CD14-positive monocyte (primary cell): Measurements from ENCODE around the gene SRGAP1. TPM values are rescaled to one million over a fixed set of nuclear protein-coding genes. Genes with fewer than 3 reads are reported as not detected.

ENCODE experiments used
- DNase-seq, 3 donors: peaks; one replicate each; pipeline ENCODE4 v3.0.0-alpha.2; 2011 to 2022
- H2AFZ ChIP-seq: 2 replicates; pipeline ENCODE4 v1.6.0; 2012; ENCODE audit warnings: mild to moderate bottlenecking, low read depth, low read length, inconsistent platforms; ENCODE audit not compliant: insufficient read depth, poor library complexity, severe bottlenecking
- H3K27ac ChIP-seq, 2 donors: 1 replicate in 1 of 2; 2 replicates in 1 of 2; pipeline ENCODE4 v1.5.1; 2012 to 2013; ENCODE audit warnings: low read length in 2 of 2, control low read depth in 1 of 2, inconsistent platforms in 1 of 2, low read depth in 1 of 2, mild to moderate bottlenecking in 1 of 2
- H3K27me3 ChIP-seq, 2 donors: one replicate each; pipeline versions ENCODE4 v1.6.0 to v1.6.1; 2011 to 2013; ENCODE audit warnings: low read length in 2 of 2; ENCODE audit not compliant: control insufficient read depth in 2 of 2, insufficient read depth in 2 of 2
- H3K36me3 ChIP-seq, 2 donors: replicated peaks in 1 of 2; 1 replicate in 1 of 2; 2 replicates in 1 of 2; pipeline versions ENCODE4 v1.5.1 to v1.6.1; 2012 to 2013; ENCODE audit warnings: low read length in 2 of 2, control low read depth in 1 of 2, inconsistent platforms in 1 of 2, mild to moderate bottlenecking in 1 of 2; ENCODE audit not compliant: insufficient read depth in 2 of 2, control insufficient read depth in 1 of 2
- H3K4me1 ChIP-seq, 2 donors: 1 replicate in 1 of 2; 2 replicates in 1 of 2; pipeline versions ENCODE4 v1.5.1 to v1.6.1; 2012 to 2013; ENCODE audit warnings: low read length in 2 of 2, control low read depth in 1 of 2, inconsistent platforms in 1 of 2, mild to moderate bottlenecking in 1 of 2, moderate library complexity in 1 of 2; ENCODE audit not compliant: insufficient read depth in 2 of 2, control insufficient read depth in 1 of 2
- H3K4me2 ChIP-seq: replicated peaks from 2 replicates; pipeline ENCODE3; 2012; ENCODE audit warnings: low read length, moderate library complexity, mild to moderate bottlenecking; ENCODE audit not compliant: poor library complexity, severe bottlenecking; ENCODE audit errors: extremely low read depth
- H3K4me3 ChIP-seq, 3 experiments: fragments of 200-600 bp in 1 of 3; sonication (generic) in 1 of 3; replicated peaks in 1 of 3; 1 replicate in 2 of 3; 2 replicates in 1 of 3; pipeline ENCODE4 v1.5.1; 2011 to 2013; ENCODE audit warnings: low read length in 3 of 3, mild to moderate bottlenecking in 3 of 3, control low read depth in 2 of 3, low read depth in 2 of 3, inconsistent platforms in 1 of 3, moderate library complexity in 1 of 3
- H3K79me2 ChIP-seq: 2 replicates; pipeline ENCODE4 v1.6.0; 2012; ENCODE audit warnings: mild to moderate bottlenecking, control low read depth, inconsistent platforms, low read length, moderate library complexity; ENCODE audit not compliant: insufficient read depth
- H3K9ac ChIP-seq: 2 replicates; pipeline ENCODE4 v1.6.0; 2017; ENCODE audit warnings: low read length, mild to moderate bottlenecking; ENCODE audit not compliant: insufficient read depth, poor library complexity, severe bottlenecking
- H3K9me3 ChIP-seq, 2 donors: replicated peaks in 1 of 2; 1 replicate in 1 of 2; 2 replicates in 1 of 2; pipeline versions ENCODE4 v1.5.1 to v1.6.1; 2012 to 2013; ENCODE audit warnings: low read length in 2 of 2, control low read depth in 1 of 2; ENCODE audit not compliant: control insufficient read depth in 1 of 2, insufficient read depth in 1 of 2
- H4K20me1 ChIP-seq: 2 replicates; pipeline ENCODE4 v1.6.0; 2012; ENCODE audit warnings: mild to moderate bottlenecking, low read length, control low read depth, moderate library complexity; ENCODE audit not compliant: insufficient read depth
- H3K27ac Mint-ChIP-seq, 7 donors: one replicate each; pipeline ENCODE4 v1.8.0; 2020; ENCODE audit warnings: mild to moderate bottlenecking in 7 of 7, mixed read lengths in 7 of 7, moderate library complexity in 6 of 7, inconsistent platforms in 2 of 7
- H3K27me3 Mint-ChIP-seq, 3 donors: one replicate each; pipeline ENCODE4 v1.8.0; 2021 to 2022; ENCODE audit warnings: low read depth in 3 of 3, mild to moderate bottlenecking in 3 of 3, mixed read lengths in 3 of 3, moderate library complexity in 3 of 3, inconsistent platforms in 1 of 3
- H3K36me3 Mint-ChIP-seq, 2 donors: one replicate each; pipeline ENCODE4 v1.8.0; 2020; ENCODE audit warnings: mixed read lengths in 2 of 2, inconsistent platforms in 1 of 2, mild to moderate bottlenecking in 1 of 2
- H3K4me1 Mint-ChIP-seq: one replicate; pipeline ENCODE4 v1.8.0; 2020; ENCODE audit warnings: mild to moderate bottlenecking, mixed read lengths
- H3K4me3 Mint-ChIP-seq, 2 donors: one replicate each; pipeline ENCODE4 v1.8.0; 2020; ENCODE audit warnings: mild to moderate bottlenecking in 2 of 2, mixed read lengths in 2 of 2, moderate library complexity in 1 of 2
- H3K9me3 Mint-ChIP-seq, 7 donors: one replicate each; pipeline ENCODE4 v1.8.0; 2020 to 2022; ENCODE audit warnings: mixed read lengths in 7 of 7, mild to moderate bottlenecking in 6 of 7, moderate library complexity in 6 of 7, inconsistent platforms in 2 of 7
- WGBS: methylation state at CpG from one replicate; pipeline ENCODE4 v1.1.5; 2013; ENCODE audit warnings: missing lambda C conversion rate; ENCODE audit not compliant: insufficient coverage; 5-methylcytosine and 5-hydroxymethylcytosine counted together
- intact Hi-C, 2 donors: fragments of 100-400 bp; cut with micrococcal nuclease; formaldehyde crosslinking; loops; one replicate each; pipeline versions ENCODE4 v1.15.0 to v1.15.1; 2023
- polyA plus RNA-seq, 3 donors: library from polyadenylated mRNA; depleted of rRNA in 1 of 3; unstranded in 2 of 3; stranded (reverse) in 1 of 3; fragments of 300-500 nt in 2 of 3; fragments of >200 nt in 1 of 3; fragmentation: Illumina TruSeq in 2 of 3; gene quantifications; 1 replicate in 2 of 3; 2 replicates in 1 of 3; pipeline ENCODE4 v1.2.3, GENCODE V29; 2012 to 2021
- TF ChIP-seq, protein P1 (sequence below): fragments of 200-600 bp; IDR thresholded peaks from one replicate; pipeline ENCODE4 v1.8.0; 2022; ENCODE audit warnings: antibody characterized with exemption, mild to moderate bottlenecking

SRGAP1 gene
- polyA plus RNA-seq, 3 donors = 0.05 to 0.52 (median 0.07) TPM

DNA sequence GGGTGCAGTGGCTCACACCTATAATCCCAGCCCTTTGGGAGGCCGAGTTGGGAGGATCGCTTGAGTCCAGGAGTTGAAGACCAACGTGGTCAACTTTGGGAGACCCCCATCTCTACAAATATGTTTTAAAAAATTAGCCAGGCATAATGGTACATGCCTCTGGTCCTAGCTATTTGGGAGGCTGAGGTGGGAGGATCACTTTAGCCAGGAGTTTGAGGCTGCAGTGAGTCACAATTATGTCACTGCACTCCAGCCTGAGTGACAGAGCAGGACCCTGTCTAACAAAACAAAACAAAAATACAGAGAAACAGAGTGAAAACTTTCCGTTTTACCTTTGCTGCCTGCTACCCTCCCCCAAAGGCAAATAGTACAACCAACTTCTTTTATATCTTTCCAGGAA, 60.2 kb downstream of the SRGAP1 start:
- no peak for DNase-seq
- no peaks in the 10 kb centered on the region for H3K9me3 ChIP-seq
- intact Hi-C loops = no loop called here
- Mint-ChIP-seq H3K27ac (no peak overlapping the region), H3K4me3 (no peak overlapping the region), H3K9me3 (peaks cover 0 to 3% (median 2%) of the 10 kb centered on the region in 7 donors), H3K36me3 (peaks cover 0 to 2% of the 10 kb centered on the region in 2 donors), H3K27me3 (no peaks in the 10 kb centered on the region), H3K4me1 (peaks cover 10% of the 10 kb centered on the region)
- peaks cover 9 to 10% of the 10 kb centered on the region in 2 donors for H3K4me1 ChIP-seq
- H3K27me3 ChIP-seq = no peaks in the 10 kb centered on the region
- no peak overlapping the region for H3K4me2 ChIP-seq
- H3K4me3 ChIP-seq = no peak overlapping the region
- H4K20me1 ChIP-seq = no peaks in the 10 kb centered on the region
- no peak overlapping the region for H2AFZ ChIP-seq
- H3K79me2 ChIP-seq = no peaks in the 10 kb centered on the region
- H3K27ac ChIP-seq = no peak overlapping the region
- TF ChIP-seq, protein P1, sequence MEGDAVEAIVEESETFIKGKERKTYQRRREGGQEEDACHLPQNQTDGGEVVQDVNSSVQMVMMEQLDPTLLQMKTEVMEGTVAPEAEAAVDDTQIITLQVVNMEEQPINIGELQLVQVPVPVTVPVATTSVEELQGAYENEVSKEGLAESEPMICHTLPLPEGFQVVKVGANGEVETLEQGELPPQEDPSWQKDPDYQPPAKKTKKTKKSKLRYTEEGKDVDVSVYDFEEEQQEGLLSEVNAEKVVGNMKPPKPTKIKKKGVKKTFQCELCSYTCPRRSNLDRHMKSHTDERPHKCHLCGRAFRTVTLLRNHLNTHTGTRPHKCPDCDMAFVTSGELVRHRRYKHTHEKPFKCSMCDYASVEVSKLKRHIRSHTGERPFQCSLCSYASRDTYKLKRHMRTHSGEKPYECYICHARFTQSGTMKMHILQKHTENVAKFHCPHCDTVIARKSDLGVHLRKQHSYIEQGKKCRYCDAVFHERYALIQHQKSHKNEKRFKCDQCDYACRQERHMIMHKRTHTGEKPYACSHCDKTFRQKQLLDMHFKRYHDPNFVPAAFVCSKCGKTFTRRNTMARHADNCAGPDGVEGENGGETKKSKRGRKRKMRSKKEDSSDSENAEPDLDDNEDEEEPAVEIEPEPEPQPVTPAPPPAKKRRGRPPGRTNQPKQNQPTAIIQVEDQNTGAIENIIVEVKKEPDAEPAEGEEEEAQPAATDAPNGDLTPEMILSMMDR = no peak
- no CpG with 5 or more reads among the region's 4 CpGs for WGBS
- no peaks in the 10 kb centered on the region for H3K36me3 ChIP-seq
- H3K9ac ChIP-seq = no peak overlapping the region

DNA sequence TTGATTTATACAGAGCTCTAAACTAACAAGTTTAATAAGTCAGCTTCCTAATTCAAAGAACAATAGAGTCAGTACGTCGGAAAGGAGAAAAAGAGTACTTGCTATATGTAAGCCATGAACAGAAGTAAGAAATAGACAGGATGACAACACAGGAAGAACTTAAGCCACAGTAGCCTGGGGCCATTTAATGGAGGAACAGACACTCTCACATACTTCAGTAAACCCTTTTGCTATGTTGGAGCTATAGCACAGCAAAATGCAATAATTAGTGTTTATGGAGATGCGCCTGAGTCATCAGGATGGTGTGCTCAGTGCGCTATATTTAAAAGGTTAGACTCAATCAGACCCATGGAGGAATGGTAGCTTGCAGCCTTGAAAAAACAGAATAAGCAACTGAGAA, 61.0 kb downstream of the SRGAP1 start:
- peak overlapping the region; percentile 48 for H2AFZ ChIP-seq
- Mint-ChIP-seq H3K27ac (peak overlapping the region in 1 of 7 donors; percentile 47), H3K4me3 (no peak overlapping the region), H3K4me1 (peaks cover 10% of the 10 kb centered on the region), H3K9me3 (peaks cover 0 to 3% (median 2%) of the 10 kb centered on the region in 7 donors), H3K27me3 (no peaks in the 10 kb centered on the region), H3K36me3 (peaks cover 0 to 2% of the 10 kb centered on the region in 2 donors)
- H3K27me3 ChIP-seq = no peaks in the 10 kb centered on the region
- intact Hi-C loops = no loop called here
- 100% methylated on average over 1 of the region's 4 CpGs for WGBS
- H3K27ac ChIP-seq = no peak overlapping the region
- H3K4me1 ChIP-seq = peaks cover 9 to 10% of the 10 kb centered on the region in 2 donors
- H3K36me3 ChIP-seq = no peaks in the 10 kb centered on the region
- no peak overlapping the region for H3K4me2 ChIP-seq
- DNase-seq = no peak
- no peak overlapping the region for H3K9ac ChIP-seq
- no peaks in the 10 kb centered on the region for H4K20me1 ChIP-seq
- no peaks in the 10 kb centered on the region for H3K79me2 ChIP-seq
- TF ChIP-seq, protein P1 = no peak
- H3K4me3 ChIP-seq = no peak overlapping the region
- H3K9me3 ChIP-seq = no peaks in the 10 kb centered on the region
